HS-27A (cell line): Measurements from ENCODE around the gene ELOVL5.

Source experiments
- DNase-seq: peaks from one replicate; pipeline ENCODE4 v3.0.0-alpha.2; 2012; ENCODE audit warnings: low read depth, missing footprints

The ELOVL5 gene

GRCh38 chr6:53269827-53270226 lies 78.9 kb downstream of the ELOVL5 start:
- no peak for DNase-seq

GRCh38 chr6:53268858-53269608 lies 79.7 kb downstream of the ELOVL5 start:
- no peak for DNase-seq

- DNase-seq, result no peak
These were observed 82.1 kb downstream of the ELOVL5 start for GRCh38 chr6:53266553-53267090.

GRCh38 chr6:53264915-53265607 lies 83.7 kb downstream of the ELOVL5 start:
- DNase-seq, result no peak

- no peak for DNase-seq
These were observed 84.4 kb downstream of the ELOVL5 start for GRCh38 chr6:53264337-53264736.

- no peak for DNase-seq
These were observed 84.8 kb downstream of the ELOVL5 start for GRCh38 chr6:53263917-53264316.

- DNase-seq, result no peak
These were observed 88.7 kb downstream of the ELOVL5 start for GRCh38 chr6:53259860-53260580.

GRCh38 chr6:53258774-53259155 lies 90.0 kb downstream of the ELOVL5 start:
- DNase-seq, result no peak

GRCh38 chr6:53258076-53258773 lies 90.5 kb downstream of the ELOVL5 start:
- DNase-seq, result no peak

GRCh38 chr6:53257533-53257932 lies 91.2 kb downstream of the ELOVL5 start:
- DNase-seq, result no peak

GRCh38 chr6:53257001-53257400 lies 91.7 kb downstream of the ELOVL5 start:
- DNase-seq, result no peak

- DNase-seq, result no peak
These were observed 96.5 kb downstream of the ELOVL5 start for GRCh38 chr6:53252177-53252692.

- DNase-seq, result no peak
These were observed 97.6 kb downstream of the ELOVL5 start for GRCh38 chr6:53251033-53251672.

GRCh38 chr6:53250176-53251032 lies 98.3 kb downstream of the ELOVL5 start:
- DNase-seq, result no peak

- no peak for DNase-seq
These were observed 101.8 kb downstream of the ELOVL5 start for GRCh38 chr6:53246924-53247323.

GRCh38 chr6:53244958-53245357 lies 103.8 kb downstream of the ELOVL5 start:
- no peak for DNase-seq

- DNase-seq, result no peak
These were observed 104.3 kb downstream of the ELOVL5 start for GRCh38 chr6:53244399-53244931.

- DNase-seq, result no peak
These were observed 106.8 kb downstream of the ELOVL5 start for GRCh38 chr6:53241938-53242337.

- no peak for DNase-seq
These were observed 108.0 kb downstream of the ELOVL5 start for GRCh38 chr6:53240761-53241160.

- DNase-seq, result no peak
These were observed 108.6 kb downstream of the ELOVL5 start for GRCh38 chr6:53240139-53240538.
